Fibroblast of skin of left biceps (primary cell): ENCODE measurements around the gene TMSB10.
"Not testable (repeated sequence)": the region's sequence is repeated elsewhere in the genome, so short reads cannot be mapped to it uniquely, and the experiment has no call there.

ENCODE experiments used
- DNase-seq, 2 experiments: peaks; one replicate each; pipeline ENCODE4 v3.0.0-alpha.2; 2013; ENCODE audit warnings: low read depth in 2 of 2

TMSB10 gene

GRCh38 chr2:84904151-84904550 lies 1.3 kb upstream of the TMSB10 start:
- no peak for DNase-seq

- no peak for DNase-seq
Observed at GRCh38 chr2:84904717-84905174, 710 bp upstream of the TMSB10 start.

GRCh38 chr2:84906108-84906899 lies 848 bp downstream of the TMSB10 start:
- no peak for DNase-seq

GRCh38 chr2:84906900-84907714 lies 1.7 kb downstream of the TMSB10 start:
- DNase-seq = peak; percentile 66 to 68

- no peak for DNase-seq
Observed at GRCh38 chr2:84908948-84909713, 3.7 kb downstream of the TMSB10 start.

- no peak for DNase-seq
Observed at GRCh38 chr2:84911135-84911678, 5.8 kb downstream of the TMSB10 start.

GRCh38 chr2:84912984-84913383 lies 7.5 kb downstream of the TMSB10 start:
- no peak for DNase-seq

GRCh38 chr2:84914334-84914733 lies 8.9 kb downstream of the TMSB10 start:
- DNase-seq = no peak

- not testable (repeated sequence) for DNase-seq
Observed at GRCh38 chr2:84915675-84916074, 10.2 kb downstream of the TMSB10 start.

- not testable (repeated sequence) for DNase-seq
Observed at GRCh38 chr2:84917821-84918220, 12.4 kb downstream of the TMSB10 start.

GRCh38 chr2:84918430-84918829 lies 13.0 kb downstream of the TMSB10 start:
- DNase-seq = no peak

- peak; percentile 93 for DNase-seq
Observed at GRCh38 chr2:84919885-84920580, 14.6 kb downstream of the TMSB10 start.

- no peak for DNase-seq
Observed at GRCh38 chr2:84923009-84923408, 17.6 kb downstream of the TMSB10 start.

- no peak for DNase-seq
Observed at GRCh38 chr2:84924173-84925106, 19.0 kb downstream of the TMSB10 start.

- DNase-seq = no peak
Observed at GRCh38 chr2:84925336-84925723, 19.9 kb downstream of the TMSB10 start.

GRCh38 chr2:84925724-84926376 lies 20.4 kb downstream of the TMSB10 start:
- DNase-seq = peak; percentile 62 to 67

- no peak for DNase-seq
Observed at GRCh38 chr2:84927275-84927627, 21.8 kb downstream of the TMSB10 start.

GRCh38 chr2:84931384-84931821 lies 25.9 kb downstream of the TMSB10 start:
- no peak for DNase-seq

- peak; percentile 49 to 58 for DNase-seq
Observed at GRCh38 chr2:84938194-84938879, 32.9 kb downstream of the TMSB10 start.
